Brain pericyte (primary cell): ENCODE measurements around the gene TNFSF13.

Source experiments
- DNase-seq: peaks from one replicate; pipeline ENCODE4 v3.0.0-alpha.2; 2012; ENCODE audit warnings: low read depth, low spot score

Gene TNFSF13

GRCh38 chr17:7575481-7575883 is 16.9 kb downstream of the TNFSF13 start:
- no peak for DNase-seq

- no peak for DNase-seq
Observed at GRCh38 chr17:7575959-7576358, 17.4 kb downstream of the TNFSF13 start.

GRCh38 chr17:7576432-7576937 is 17.9 kb downstream of the TNFSF13 start:
- no peak for DNase-seq

GRCh38 chr17:7577327-7578199 is 19.0 kb downstream of the TNFSF13 start:
- no peak for DNase-seq

- DNase-seq, result no peak
Observed at GRCh38 chr17:7579001-7579833, 20.7 kb downstream of the TNFSF13 start, which contains the start of gene CD68. Gene CD68, plus strand, starts transcription at chr17:7579638. Its CDS starts 40 bp downstream, at chr17:7579678.

- DNase-seq, result no peak
Observed at GRCh38 chr17:7579834-7580603, 21.5 kb downstream of the TNFSF13 start.

- DNase-seq, result no peak
Observed at GRCh38 chr17:7580604-7581575, 22.3 kb downstream of the TNFSF13 start.

GRCh38 chr17:7582396-7583252 is 24.1 kb downstream of the TNFSF13 start:
- no peak for DNase-seq

- DNase-seq, result peak; percentile 94
Observed at GRCh38 chr17:7583253-7584109, 24.9 kb downstream of the TNFSF13 start, which contains the start of gene MPDU1. Gene MPDU1, plus strand, starts transcription at chr17:7583852. Its CDS starts 11 bp downstream, at chr17:7583863.

- DNase-seq, result no peak
Observed at GRCh38 chr17:7586673-7587419, 28.3 kb downstream of the TNFSF13 start.

- no peak for DNase-seq
Observed at GRCh38 chr17:7587420-7588151, 29.0 kb downstream of the TNFSF13 start.

- no peak for DNase-seq
Observed at GRCh38 chr17:7588553-7589203, 30.1 kb downstream of the TNFSF13 start.

GRCh38 chr17:7589204-7589868 is 30.8 kb downstream of the TNFSF13 start:
- DNase-seq, result no peak

- DNase-seq, result no peak
Observed at GRCh38 chr17:7589891-7590691, 31.5 kb downstream of the TNFSF13 start, which contains the start of gene SOX15. Gene SOX15, minus strand, starts transcription at chr17:7590094. Its CDS starts 418 bp downstream, at chr17:7589676.

- no peak for DNase-seq
Observed at GRCh38 chr17:7590743-7591142, 32.2 kb downstream of the TNFSF13 start.
